Endothelial cell of umbilical vein (primary cell): ENCODE data around the gene MEF2D. TPM values are rescaled to one million over a fixed set of nuclear protein-coding genes. Genes with fewer than 3 reads are reported as not detected.

Experiments
- BruUV-seq: library from RNA; stranded (reverse); fragments of 400-500 nt; replicated peaks from 2 replicates; lab custom pipeline; 2021; lab: Mats Ljungman, UMichigan
- CTCF ChIA-PET: fragments of 300-600, 350-600 bp; sonication (Branson Sonifier 250); formaldehyde crosslinking; loops from one replicate; lab custom pipeline; 2021; ENCODE audit warnings: antibody characterized with exemption, inconsistent platforms; lab: Charles Lee
- POLR2A ChIA-PET: fragments of 300-600, 350-600 bp; sonication (Branson Sonifier 250); formaldehyde crosslinking; loops from one replicate; lab custom pipeline; 2021; ENCODE audit warnings: antibody characterized with exemption, inconsistent platforms; lab: Charles Lee
- DNase-seq: peaks from one replicate; pipeline ENCODE4 v3.0.0-alpha.2; 2011; ENCODE audit warnings: low read depth, low spot score
- FAIRE-seq: peaks from 2 replicates; lab custom pipeline; 2011; peaks lifted over from hg19 to GRCh38; lab: Jason Lieb, UNC
- H2AFZ ChIP-seq: 2 replicates; pipeline ENCODE4 v1.6.0; 2012; ENCODE audit warnings: low read depth, low read length, control low read depth, inconsistent platforms
- H3K27ac ChIP-seq: 2 replicates; pipeline ENCODE4 v1.5.1; 2011; ENCODE audit warnings: low read depth, mild to moderate bottlenecking, control low read depth, low read length, moderate library complexity; ENCODE audit not compliant: insufficient read depth
- H3K27me3 ChIP-seq, 2 experiments: 2 replicates each; pipeline versions ENCODE4 v1.6.0 to v1.6.1; 2011; ENCODE audit warnings: low read length in 2 of 2, mixed read lengths in 1 of 2; ENCODE audit not compliant: control insufficient read depth in 2 of 2, insufficient read depth in 2 of 2
- H3K36me3 ChIP-seq, 2 experiments: 2 replicates in 1 of 2; 3 replicates in 1 of 2; pipeline ENCODE4 v1.5.1; 2011; ENCODE audit warnings: low read length in 2 of 2, mild to moderate bottlenecking in 1 of 2, moderate library complexity in 1 of 2; ENCODE audit not compliant: control insufficient read depth in 2 of 2, insufficient read depth in 2 of 2; ENCODE audit errors: extremely low read depth in 1 of 2
- H3K4me1 ChIP-seq: 3 replicates; pipeline ENCODE4 v1.5.1; 2011; ENCODE audit warnings: mild to moderate bottlenecking, low read length; ENCODE audit not compliant: control insufficient read depth, insufficient read depth; ENCODE audit errors: extremely low read depth
- H3K4me2 ChIP-seq: 2 replicates; pipeline ENCODE4 v1.6.1; 2011; ENCODE audit warnings: low read length, control low read depth, mixed read lengths; ENCODE audit not compliant: insufficient read depth
- H3K4me3 ChIP-seq, 3 experiments: fragments of 200-600 bp in 1 of 3; sonication (generic), shearing (Covaris generic) in 1 of 3; replicated peaks in 1 of 3; 2 replicates each; pipeline ENCODE4 v1.5.1; 2011 to 2016; ENCODE audit warnings: control low read depth in 3 of 3, low read length in 3 of 3, mild to moderate bottlenecking in 2 of 3, inconsistent platforms in 1 of 3, low read depth in 1 of 3, moderate library complexity in 1 of 3; ENCODE audit not compliant: insufficient read depth in 1 of 3
- H3K79me2 ChIP-seq: 2 replicates; pipeline ENCODE4 v1.6.0; 2012; ENCODE audit warnings: low read length, inconsistent platforms; ENCODE audit not compliant: control insufficient read depth, insufficient read depth
- H3K9ac ChIP-seq: replicated peaks from 2 replicates; pipeline ENCODE3; 2011; ENCODE audit warnings: low read length, control low read depth; ENCODE audit not compliant: insufficient read depth; ENCODE audit errors: extremely low read depth
- H3K9me1 ChIP-seq: replicated peaks from 3 replicates; pipeline ENCODE4 v1.6.0; 2011; ENCODE audit warnings: mild to moderate bottlenecking, low read length; ENCODE audit not compliant: control insufficient read depth, insufficient read depth; ENCODE audit errors: extremely low read depth
- H3K9me3 ChIP-seq: replicated peaks from 2 replicates; pipeline ENCODE4 v1.5.1; 2012; ENCODE audit warnings: low read length, inconsistent platforms; ENCODE audit not compliant: control insufficient read depth, insufficient read depth
- H4K20me1 ChIP-seq: replicated peaks from 2 replicates; pipeline ENCODE3; 2011; ENCODE audit warnings: mild to moderate bottlenecking, low read length; ENCODE audit not compliant: control insufficient read depth, insufficient read depth; ENCODE audit errors: extremely low read depth
- CTCF ChIP-seq, 2 donors: IDR thresholded peaks; 1 replicate in 1 of 2; 2 replicates in 1 of 2; pipeline ENCODE4 v1.5.1; 2011; ENCODE audit warnings: low read length in 2 of 2, mild to moderate bottlenecking in 2 of 2, moderate library complexity in 2 of 2, control low read depth in 1 of 2, inconsistent platforms in 1 of 2, low read depth in 1 of 2; ENCODE audit not compliant: insufficient read depth in 1 of 2; ENCODE audit errors: extremely low read depth in 1 of 2
- FOS ChIP-seq: IDR thresholded peaks from 2 replicates; pipeline ENCODE4 v1.6.1; 2011; ENCODE audit warnings: mild to moderate bottlenecking, low read length, moderate library complexity, borderline replicate concordance; ENCODE audit not compliant: insufficient read depth
- GATA2 ChIP-seq: IDR thresholded peaks from 2 replicates; pipeline ENCODE4 v1.7.0; 2011; ENCODE audit warnings: low read depth, mild to moderate bottlenecking, moderate library complexity, mixed read lengths, low read length; ENCODE audit not compliant: insufficient read length, insufficient read depth
- JUN ChIP-seq: IDR thresholded peaks from 2 replicates; pipeline ENCODE4 v1.6.1; 2011; ENCODE audit warnings: borderline replicate concordance, low read depth; ENCODE audit not compliant: insufficient read length, insufficient read depth
- MAX ChIP-seq: IDR thresholded peaks from 2 replicates; pipeline ENCODE4 v1.6.1; 2011; ENCODE audit not compliant: insufficient read depth, insufficient read length
- POLR2A ChIP-seq: IDR thresholded peaks from 2 replicates; pipeline ENCODE4 v1.6.1; 2012; ENCODE audit warnings: low read depth, mild to moderate bottlenecking, control low read depth, low read length
- POLR2AphosphoS5 ChIP-seq: IDR thresholded peaks from 2 replicates; pipeline ENCODE4 v1.6.1; 2012; ENCODE audit warnings: low read depth, mild to moderate bottlenecking, control low read depth, low read length, moderate library complexity; ENCODE audit not compliant: insufficient read depth
- dilution Hi-C: fragments of 300-500 bp; cut with MboI; formaldehyde crosslinking; loops from one replicate; pipeline ENCODE4 v1.15.0; 2019; ENCODE audit warnings: low sequenced_read_pairs; ENCODE audit not compliant: extremely low pct_ligation_motif_present
- intact Hi-C: fragments of 100-400 bp; cut with micrococcal nuclease; formaldehyde crosslinking; loops from one replicate; pipeline ENCODE4 v1.10.0; 2022
- polyA plus RNA-seq, 4 experiments: library from polyadenylated mRNA; depleted of rRNA in 3 of 4; stranded (reverse) in 3 of 4; unstranded in 1 of 4; fragments of >200 nt; gene quantifications; 2 replicates each; pipeline versions ENCODE4 v1.2.1 to v1.2.3, GENCODE V29; 2011 to 2012; ENCODE audit warnings: missing spikeins in 1 of 4
- total RNA-seq: library from RNA; stranded (reverse); gene quantifications from 2 replicates; pipeline ENCODE4 v1.2.3, GENCODE V29; 2021

MEF2D gene
- total and polyA plus RNA-seq, 2 donors (not counting 3 experiments of a cell fraction or from before 2014, with no cell fraction given): 45.4 to 52.2 TPM

- no peaks in the 10 kb centered on the region for H3K79me2 ChIP-seq
- FAIRE-seq: no peak
- H3K27ac ChIP-seq: no peak overlapping the region
- no peak overlapping the region for H3K4me3 ChIP-seq
- H3K4me1 ChIP-seq: no peaks in the 10 kb centered on the region
- no peaks in the 10 kb centered on the region for H3K9me1 ChIP-seq
- dilution Hi-C loops (no loop called here), intact Hi-C loops (no loop called here)
- no TSS peak for BruUV-seq
- TF ChIP-seq GATA2: no peak
- no peak for TF ChIP-seq CTCF (IDR thresholded peaks at IDR 0.05; ENCODE audit: extremely low read depth in 1 of 2, insufficient read depth in 1 of 2, low read depth in 1 of 2, low read length in 2 of 2)
- H2AFZ ChIP-seq: no peak overlapping the region
- no peak overlapping the region for H3K9ac ChIP-seq
- no peaks in the 10 kb centered on the region for H4K20me1 ChIP-seq
- peaks cover 0 to 3% of the 10 kb centered on the region in 2 experiments for H3K27me3 ChIP-seq
- DNase-seq: no peak
- no peaks in the 10 kb centered on the region for H3K9me3 ChIP-seq
- H3K4me2 ChIP-seq: no peak overlapping the region
- H3K36me3 ChIP-seq: no peaks in the 10 kb centered on the region
- CTCF ChIA-PET: interaction anchor here (0.9 to 1.2 kb wide), 3 partner anchors 9 to 108 kb away, joined by 3 to 6 read pairs (median 3); no protein-coding TSS in a partner anchor
- POLR2A ChIA-PET: no interaction called here
Measured at GRCh38 chr1:156515956-156516355, 15.4 kb upstream of the MEF2D start.

GRCh38 chr1:156513185-156513584, 12.6 kb upstream of the MEF2D start:
- Histone ChIP-seq H3K4me3 (no peak overlapping the region), H3K79me2 (no peaks in the 10 kb centered on the region), H3K27me3 (peaks cover 0 to 3% of the 10 kb centered on the region in 2 experiments), H2AFZ (no peak overlapping the region), H3K36me3 (no peaks in the 10 kb centered on the region), H3K9me1 (no peaks in the 10 kb centered on the region), H3K4me2 (no peak overlapping the region), H3K9me3 (no peaks in the 10 kb centered on the region), H4K20me1 (no peaks in the 10 kb centered on the region), H3K4me1 (no peaks in the 10 kb centered on the region), H3K9ac (no peak overlapping the region), H3K27ac (no peak overlapping the region)
- dilution Hi-C loops: no loop called here
- BruUV-seq: no TSS peak
- ChIA-PET CTCF (interaction anchor here (1.3 kb wide), 1 partner anchor 127 kb away, joined by 6 read pairs; no protein-coding TSS in a partner anchor), POLR2A (no interaction called here)
- intact Hi-C loops: no loop called here
- TF ChIP-seq POLR2AphosphoS5 (no peak), GATA2 (no peak), CTCF (IDR thresholded peaks at IDR 0.05; ENCODE audit: extremely low read depth in 1 of 2, insufficient read depth in 1 of 2, low read depth in 1 of 2, low read length in 2 of 2) (no peak), JUN (no peak), MAX (no peak), POLR2A (no peak), FOS (no peak)
- DNase-seq: no peak
- no peak for FAIRE-seq
